ENCODE results near the gene SRGAP2C. TPM values are rescaled to one million over a fixed set of nuclear protein-coding genes. Genes with fewer than 3 reads are reported as not detected.
"Not testable (repeated sequence)": the region's sequence is repeated elsewhere in the genome, so short reads cannot be mapped to it uniquely, and the experiment has no call there.

The SRGAP2C gene
- total and polyA plus RNA-seq, 4 donors, result 1.9 to 11.9 (median 4.3) TPM

- not testable (repeated sequence) for H3K9ac ChIP-seq (ENCODE audit: low read depth in 1 of 2, low read length in 2 of 2); H3K27me3 ChIP-seq (ENCODE audit: control insufficient read depth in 4 of 4, insufficient read depth in 4 of 4, low read length in 3 of 4); H3K36me3 ChIP-seq (ENCODE audit: control insufficient read depth in 4 of 4, insufficient read depth in 3 of 4, low read depth in 1 of 4, low read length in 3 of 4); H3K9me3 ChIP-seq (ENCODE audit: control insufficient read depth in 4 of 4, low read length in 3 of 4); H3K4me3 ChIP-seq (ENCODE audit: low read depth in 1 of 3, low read length in 3 of 3); H3K4me1 ChIP-seq (ENCODE audit: control insufficient read depth in 4 of 4, insufficient read depth in 4 of 4, low read length in 3 of 4); H3K27ac ChIP-seq (ENCODE audit: low read depth in 1 of 2, low read length in 2 of 2); DNase-seq (ENCODE audit: low spot score)
- WGBS, result 76% methylated on average over 3 of the region's 4 CpGs
Measured at GRCh38 chr1:121362234-121362883, 177.6 kb downstream of the SRGAP2C start.

- 85% methylated on average over 3 of the region's 6 CpGs for WGBS
- H3K4me3 ChIP-seq (ENCODE audit: low read depth in 1 of 3, low read length in 3 of 3); H3K36me3 ChIP-seq (ENCODE audit: control insufficient read depth in 4 of 4, insufficient read depth in 3 of 4, low read depth in 1 of 4, low read length in 3 of 4); H3K27ac ChIP-seq (ENCODE audit: low read depth in 1 of 2, low read length in 2 of 2); DNase-seq (ENCODE audit: low spot score); H3K27me3 ChIP-seq (ENCODE audit: control insufficient read depth in 4 of 4, insufficient read depth in 4 of 4, low read length in 3 of 4); H3K4me1 ChIP-seq (ENCODE audit: control insufficient read depth in 4 of 4, insufficient read depth in 4 of 4, low read length in 3 of 4); H3K9ac ChIP-seq (ENCODE audit: low read depth in 1 of 2, low read length in 2 of 2); H3K9me3 ChIP-seq (ENCODE audit: control insufficient read depth in 4 of 4, low read length in 3 of 4): not testable (repeated sequence)
Measured at GRCh38 chr1:121365316-121365715, 180.5 kb downstream of the SRGAP2C start.

DNA sequence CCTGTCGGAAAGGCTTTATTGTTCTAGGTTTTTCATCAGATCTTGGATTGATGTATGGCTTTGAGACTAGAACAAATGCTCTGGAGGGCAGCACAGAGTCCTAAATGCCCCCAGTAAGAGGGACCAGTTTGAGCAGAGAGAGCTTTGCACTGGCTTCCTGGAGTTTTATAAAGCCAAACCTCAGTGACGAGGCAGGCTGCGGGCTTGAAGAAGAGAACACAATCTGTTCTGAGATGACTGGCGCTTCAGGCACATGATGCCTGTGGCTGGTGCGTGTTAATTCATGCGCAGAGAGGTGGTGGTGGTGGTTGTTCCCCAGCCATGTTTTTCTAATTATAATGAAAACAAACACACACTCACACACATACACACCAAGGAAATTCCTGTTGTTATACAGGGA, 180.9 kb downstream of the SRGAP2C start:
- H3K9ac ChIP-seq (ENCODE audit: low read depth in 1 of 2, low read length in 2 of 2); H3K4me1 ChIP-seq (ENCODE audit: control insufficient read depth in 4 of 4, insufficient read depth in 4 of 4, low read length in 3 of 4); DNase-seq (ENCODE audit: low spot score); H3K27me3 ChIP-seq (ENCODE audit: control insufficient read depth in 4 of 4, insufficient read depth in 4 of 4, low read length in 3 of 4); H3K4me3 ChIP-seq (ENCODE audit: low read depth in 1 of 3, low read length in 3 of 3); H3K27ac ChIP-seq (ENCODE audit: low read depth in 1 of 2, low read length in 2 of 2); H3K9me3 ChIP-seq (ENCODE audit: control insufficient read depth in 4 of 4, low read length in 3 of 4); H3K36me3 ChIP-seq (ENCODE audit: control insufficient read depth in 4 of 4, insufficient read depth in 3 of 4, low read depth in 1 of 4, low read length in 3 of 4): not testable (repeated sequence)
- 74% methylated on average over 5 of the region's 6 CpGs for WGBS

GRCh38 chr1:121366171-121366570, 181.4 kb downstream of the SRGAP2C start:
- H3K36me3 ChIP-seq (ENCODE audit: control insufficient read depth in 4 of 4, insufficient read depth in 3 of 4, low read depth in 1 of 4, low read length in 3 of 4); DNase-seq (ENCODE audit: low spot score); H3K9me3 ChIP-seq (ENCODE audit: control insufficient read depth in 4 of 4, low read length in 3 of 4); H3K9ac ChIP-seq (ENCODE audit: low read depth in 1 of 2, low read length in 2 of 2); H3K27me3 ChIP-seq (ENCODE audit: control insufficient read depth in 4 of 4, insufficient read depth in 4 of 4, low read length in 3 of 4); H3K4me3 ChIP-seq (ENCODE audit: low read depth in 1 of 3, low read length in 3 of 3); H3K4me1 ChIP-seq (ENCODE audit: control insufficient read depth in 4 of 4, insufficient read depth in 4 of 4, low read length in 3 of 4); H3K27ac ChIP-seq (ENCODE audit: low read depth in 1 of 2, low read length in 2 of 2): not testable (repeated sequence)
- WGBS, result 92% methylated on average over 1 of the region's 3 CpGs

- DNase-seq (ENCODE audit: low spot score); H3K9ac ChIP-seq (ENCODE audit: low read depth in 1 of 2, low read length in 2 of 2); H3K27ac ChIP-seq (ENCODE audit: low read depth in 1 of 2, low read length in 2 of 2); H3K36me3 ChIP-seq (ENCODE audit: control insufficient read depth in 4 of 4, insufficient read depth in 3 of 4, low read depth in 1 of 4, low read length in 3 of 4); H3K9me3 ChIP-seq (ENCODE audit: control insufficient read depth in 4 of 4, low read length in 3 of 4); H3K27me3 ChIP-seq (ENCODE audit: control insufficient read depth in 4 of 4, insufficient read depth in 4 of 4, low read length in 3 of 4); H3K4me1 ChIP-seq (ENCODE audit: control insufficient read depth in 4 of 4, insufficient read depth in 4 of 4, low read length in 3 of 4); H3K4me3 ChIP-seq (ENCODE audit: low read depth in 1 of 3, low read length in 3 of 3): not testable (repeated sequence)
- no CpG with 5 or more reads among the region's 5 CpGs for WGBS
Measured at GRCh38 chr1:121368910-121369309, 184.1 kb downstream of the SRGAP2C start.

DNA sequence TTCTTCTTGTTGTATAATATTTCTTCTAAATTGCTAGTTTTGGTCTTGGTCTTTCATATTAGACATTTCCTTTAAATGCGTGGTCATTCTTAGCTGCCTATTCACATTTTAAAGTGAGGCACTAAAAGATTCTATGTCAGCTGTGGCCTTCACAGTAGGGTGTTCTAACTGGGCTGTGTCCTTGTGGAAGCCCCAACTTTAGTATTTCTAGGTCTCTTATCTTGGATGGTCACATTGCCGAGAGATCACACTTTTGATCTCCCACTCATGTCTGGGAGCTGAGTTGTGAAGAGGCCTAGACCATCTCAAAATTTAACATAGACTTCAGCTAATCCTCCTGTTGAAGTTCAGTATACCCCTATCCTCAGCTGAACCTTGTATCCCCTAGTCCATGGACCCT, 185.2 kb downstream of the SRGAP2C start:
- not testable (repeated sequence) for H3K4me3 ChIP-seq (ENCODE audit: low read depth in 1 of 3, low read length in 3 of 3); H3K9me3 ChIP-seq (ENCODE audit: control insufficient read depth in 4 of 4, low read length in 3 of 4); DNase-seq (ENCODE audit: low spot score); H3K27me3 ChIP-seq (ENCODE audit: control insufficient read depth in 4 of 4, insufficient read depth in 4 of 4, low read length in 3 of 4); H3K36me3 ChIP-seq (ENCODE audit: control insufficient read depth in 4 of 4, insufficient read depth in 3 of 4, low read depth in 1 of 4, low read length in 3 of 4); H3K27ac ChIP-seq (ENCODE audit: low read depth in 1 of 2, low read length in 2 of 2); H3K4me1 ChIP-seq (ENCODE audit: control insufficient read depth in 4 of 4, insufficient read depth in 4 of 4, low read length in 3 of 4); H3K9ac ChIP-seq (ENCODE audit: low read depth in 1 of 2, low read length in 2 of 2)
- WGBS, result 87% methylated on average over 1 of the region's 2 CpGs

DNA sequence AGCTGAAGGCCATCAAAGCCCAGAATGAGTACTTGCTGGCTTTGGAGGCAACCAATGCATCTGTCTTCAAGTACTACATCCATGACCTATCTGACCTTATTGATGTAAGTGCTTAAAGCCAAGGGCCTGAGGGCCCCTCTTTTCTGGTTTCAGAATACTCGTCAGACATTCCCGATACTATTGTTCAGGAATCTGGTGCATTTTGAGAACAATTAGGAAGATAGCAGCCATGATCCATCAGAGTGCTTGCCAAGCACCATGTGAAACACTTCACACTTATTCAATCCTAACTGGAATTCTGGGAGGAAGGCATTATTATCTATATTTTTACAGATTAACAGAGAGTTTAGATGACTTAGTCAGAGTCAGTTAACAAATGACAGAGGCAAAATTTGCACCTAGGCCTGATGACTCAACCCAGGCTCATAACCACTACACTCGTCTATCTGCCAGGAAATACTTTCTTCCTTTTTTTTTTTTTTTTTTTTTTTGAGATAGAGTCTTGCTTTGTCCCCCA, 190.1 kb downstream of the SRGAP2C start:
- H3K9me3 ChIP-seq (ENCODE audit: control insufficient read depth in 4 of 4, low read length in 3 of 4); H3K4me1 ChIP-seq (ENCODE audit: control insufficient read depth in 4 of 4, insufficient read depth in 4 of 4, low read length in 3 of 4); H3K9ac ChIP-seq (ENCODE audit: low read depth in 1 of 2, low read length in 2 of 2); H3K36me3 ChIP-seq (ENCODE audit: control insufficient read depth in 4 of 4, insufficient read depth in 3 of 4, low read depth in 1 of 4, low read length in 3 of 4); DNase-seq (ENCODE audit: low spot score); H3K4me3 ChIP-seq (ENCODE audit: low read depth in 1 of 3, low read length in 3 of 3); H3K27me3 ChIP-seq (ENCODE audit: control insufficient read depth in 4 of 4, insufficient read depth in 4 of 4, low read length in 3 of 4); H3K27ac ChIP-seq (ENCODE audit: low read depth in 1 of 2, low read length in 2 of 2): not testable (repeated sequence)
- WGBS, result 93% methylated on average over 2 of the region's 3 CpGs

- H3K27me3 ChIP-seq (ENCODE audit: control insufficient read depth in 4 of 4, insufficient read depth in 4 of 4, low read length in 3 of 4); H3K4me1 ChIP-seq (ENCODE audit: control insufficient read depth in 4 of 4, insufficient read depth in 4 of 4, low read length in 3 of 4); H3K4me3 ChIP-seq (ENCODE audit: low read depth in 1 of 3, low read length in 3 of 3); H3K9ac ChIP-seq (ENCODE audit: low read depth in 1 of 2, low read length in 2 of 2); H3K27ac ChIP-seq (ENCODE audit: low read depth in 1 of 2, low read length in 2 of 2); H3K36me3 ChIP-seq (ENCODE audit: control insufficient read depth in 4 of 4, insufficient read depth in 3 of 4, low read depth in 1 of 4, low read length in 3 of 4); DNase-seq (ENCODE audit: low spot score); H3K9me3 ChIP-seq (ENCODE audit: control insufficient read depth in 4 of 4, low read length in 3 of 4): not testable (repeated sequence)
- 69% methylated on average over 2 of the region's 7 CpGs for WGBS
Measured at GRCh38 chr1:121376986-121377385, 192.2 kb downstream of the SRGAP2C start.

DNA sequence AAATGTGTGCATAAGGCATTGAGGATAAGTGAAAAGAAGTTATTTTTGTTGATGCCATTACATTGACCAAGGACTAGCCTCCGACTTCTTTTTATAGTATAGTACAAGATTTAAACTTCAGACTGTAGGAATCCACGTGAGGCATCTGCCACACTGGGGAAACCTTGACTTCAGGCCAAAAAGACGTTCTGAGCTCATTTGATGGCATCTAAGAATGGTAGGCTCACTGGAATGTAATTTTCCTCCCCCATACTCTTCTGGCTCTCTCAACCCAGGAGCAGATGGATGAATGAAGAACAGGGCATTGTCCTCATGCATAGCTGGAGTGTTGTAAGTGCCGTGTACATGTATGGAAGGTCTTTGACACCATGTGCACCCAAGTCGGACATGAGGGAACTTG, 194.0 kb downstream of the SRGAP2C start:
- H3K9ac ChIP-seq (ENCODE audit: low read depth in 1 of 2, low read length in 2 of 2); DNase-seq (ENCODE audit: low spot score); H3K4me3 ChIP-seq (ENCODE audit: low read depth in 1 of 3, low read length in 3 of 3); H3K36me3 ChIP-seq (ENCODE audit: control insufficient read depth in 4 of 4, insufficient read depth in 3 of 4, low read depth in 1 of 4, low read length in 3 of 4); H3K4me1 ChIP-seq (ENCODE audit: control insufficient read depth in 4 of 4, insufficient read depth in 4 of 4, low read length in 3 of 4); H3K27me3 ChIP-seq (ENCODE audit: control insufficient read depth in 4 of 4, insufficient read depth in 4 of 4, low read length in 3 of 4); H3K9me3 ChIP-seq (ENCODE audit: control insufficient read depth in 4 of 4, low read length in 3 of 4); H3K27ac ChIP-seq (ENCODE audit: low read depth in 1 of 2, low read length in 2 of 2): not testable (repeated sequence)
- 92% methylated on average over 5 of the region's 5 CpGs for WGBS
